ENCODE measurements around the gene UBQLN1.

UBQLN1 gene

GRCh38 chr9:83633255-83633654 is 74.5 kb downstream of the UBQLN1 start:
- no peak for ATAC-seq
- TF ChIP-seq POU6F1 (CRISPR knock-in tag; IDR thresholded peaks at IDR 0.05; ENCODE audit: borderline replicate concordance, low read depth) (no peak), ESRRG (CRISPR knock-in tag; IDR thresholded peaks at IDR 0.05) (no peak), ZC3H10 (CRISPR knock-in tag; IDR thresholded peaks at IDR 0.05) (no peak), GLIS3 (CRISPR knock-in tag; IDR thresholded peaks at IDR 0.05) (no peak), ZFP30 (CRISPR knock-in tag; IDR thresholded peaks at IDR 0.05) (no peak), RARB (CRISPR knock-in tag; IDR thresholded peaks at IDR 0.05) (no peak), ZFP3 (CRISPR knock-in tag; IDR thresholded peaks at IDR 0.05) (no peak), ZNF8 (CRISPR knock-in tag; IDR thresholded peaks at IDR 0.05) (no peak), ZNF565 (CRISPR knock-in tag; conservative IDR thresholded peaks at IDR 0.05; ENCODE audit: low read depth) (no peak), CSDC2 (CRISPR knock-in tag; IDR thresholded peaks at IDR 0.05) (no peak), ISL1 (CRISPR knock-in tag; IDR thresholded peaks at IDR 0.05) (no peak), TSHZ2 (CRISPR knock-in tag; IDR thresholded peaks at IDR 0.05) (no peak), ARNTL (CRISPR knock-in tag; IDR thresholded peaks at IDR 0.05; ENCODE audit: borderline replicate concordance, low read depth) (no peak), PPARA (CRISPR knock-in tag; IDR thresholded peaks at IDR 0.05; ENCODE audit: borderline replicate concordance) (no peak), OSR1 (CRISPR knock-in tag; IDR thresholded peaks at IDR 0.05) (no peak), CSRNP3 (CRISPR knock-in tag; IDR thresholded peaks at IDR 0.05) (no peak), SNAI2 (CRISPR knock-in tag; IDR thresholded peaks at IDR 0.05) (no peak), PATZ1 (CRISPR knock-in tag; IDR thresholded peaks at IDR 0.05; ENCODE audit: borderline replicate concordance) (no peak), BACH2 (CRISPR knock-in tag; IDR thresholded peaks at IDR 0.05; ENCODE audit: borderline replicate concordance) (no peak)

- TF ChIP-seq PATZ1 (CRISPR knock-in tag; IDR thresholded peaks at IDR 0.05; ENCODE audit: borderline replicate concordance) (no peak), ZNF565 (CRISPR knock-in tag; conservative IDR thresholded peaks at IDR 0.05; ENCODE audit: low read depth) (no peak), ZNF8 (CRISPR knock-in tag; IDR thresholded peaks at IDR 0.05) (no peak), CSDC2 (CRISPR knock-in tag; IDR thresholded peaks at IDR 0.05) (no peak)
- no peak for ATAC-seq
Measured at GRCh38 chr9:83630938-83631457, 76.8 kb downstream of the UBQLN1 start.

- ATAC-seq, result no peak
- TF ChIP-seq BACH2 (CRISPR knock-in tag; IDR thresholded peaks at IDR 0.05; ENCODE audit: borderline replicate concordance), result no peak
- no peak for TF ChIP-seq CSRNP3 (CRISPR knock-in tag; IDR thresholded peaks at IDR 0.05)
- no peak for TF ChIP-seq ZNF70 (CRISPR knock-in tag; IDR thresholded peaks at IDR 0.05)
- no peak for TF ChIP-seq ARNTL (CRISPR knock-in tag; IDR thresholded peaks at IDR 0.05; ENCODE audit: borderline replicate concordance, low read depth)
- no peak for TF ChIP-seq GLIS3 (CRISPR knock-in tag; IDR thresholded peaks at IDR 0.05)
- TF ChIP-seq SNAI2 (CRISPR knock-in tag; IDR thresholded peaks at IDR 0.05), result no peak
- TF ChIP-seq RARB (CRISPR knock-in tag; IDR thresholded peaks at IDR 0.05), result no peak
- no peak for TF ChIP-seq ZFP30 (CRISPR knock-in tag; IDR thresholded peaks at IDR 0.05)
- no peak for TF ChIP-seq CREB5 (CRISPR knock-in tag; IDR thresholded peaks at IDR 0.05; ENCODE audit: low read depth)
- no peak for TF ChIP-seq TCF4 (CRISPR knock-in tag; IDR thresholded peaks at IDR 0.05; ENCODE audit: borderline replicate concordance)
- no peak for TF ChIP-seq CSDC2 (CRISPR knock-in tag; IDR thresholded peaks at IDR 0.05)
- no peak for TF ChIP-seq ZFP3 (CRISPR knock-in tag; IDR thresholded peaks at IDR 0.05)
- TF ChIP-seq TOX (CRISPR knock-in tag; IDR thresholded peaks at IDR 0.05; ENCODE audit: borderline replicate concordance), result no peak
Measured at GRCh38 chr9:83629433-83630104, 78.2 kb downstream of the UBQLN1 start.
